Smooth muscle cell (in vitro differentiated cells): ENCODE measurements around the gene SSU72. TPM values are rescaled to one million over a fixed set of nuclear protein-coding genes. Genes with fewer than 3 reads are reported as not detected.

Experiments used
- DNase-seq: peaks from one replicate; lab custom pipeline; 2025; ENCODE audit not compliant: unreplicated experiment; lab: John Stamatoyannopoulos, UW
- H2AFZ ChIP-seq: fragments of 200-600 bp; sonication (generic); 2 replicates; pipeline ENCODE4 v1.6.0; 2016; ENCODE audit warnings: antibody characterized with exemption, low read depth, mild to moderate bottlenecking
- H3F3A ChIP-seq: fragments of 200-600 bp; sonication (generic); 2 replicates; pipeline ENCODE4 v1.6.0; 2017; ENCODE audit warnings: antibody characterized with exemption, low read depth
- H3K27ac ChIP-seq: fragments of 200-600 bp; sonication (generic); 2 replicates; pipeline ENCODE4 v1.5.1; 2016; ENCODE audit warnings: low read depth, mild to moderate bottlenecking
- H3K27me3 ChIP-seq: fragments of 200-600 bp; sonication (generic); 2 replicates; pipeline ENCODE4 v1.6.1; 2016; ENCODE audit warnings: low read depth, mild to moderate bottlenecking
- H3K36me3 ChIP-seq: fragments of 200-600 bp; sonication (generic); 2 replicates; pipeline ENCODE4 v1.5.1; 2016; ENCODE audit warnings: low read depth
- H3K4me1 ChIP-seq: fragments of 200-600 bp; sonication (generic); 2 replicates; pipeline ENCODE4 v1.5.1; 2016; ENCODE audit warnings: low read depth
- H3K4me2 ChIP-seq: fragments of 200-600 bp; sonication (generic); 2 replicates; pipeline ENCODE4 v1.6.0; 2016; ENCODE audit warnings: mild to moderate bottlenecking
- H3K4me3 ChIP-seq: fragments of 200-600 bp; sonication (generic); 2 replicates; pipeline ENCODE4 v1.5.1; 2016; ENCODE audit warnings: mild to moderate bottlenecking
- H3K79me2 ChIP-seq: fragments of 200-600 bp; sonication (generic); 2 replicates; pipeline ENCODE4 v1.6.0; 2016; ENCODE audit warnings: low read depth, mild to moderate bottlenecking
- H3K9ac ChIP-seq: fragments of 200-600 bp; sonication (generic); 2 replicates; pipeline ENCODE4 v1.6.0; 2016; ENCODE audit warnings: low read depth
- H3K9me3 ChIP-seq: fragments of 200-600 bp; sonication (generic); replicated peaks from 2 replicates; pipeline ENCODE4 v1.5.1; 2016; ENCODE audit warnings: low read depth
- H4K20me1 ChIP-seq: fragments of 200-600 bp; sonication (generic); 2 replicates; pipeline ENCODE4 v1.6.0; 2016; ENCODE audit warnings: low read depth
- WGBS: methylation state at CpG from one replicate; pipeline ENCODE4 v1.1.7; 2016; ENCODE audit warnings: low lambda C conversion rate; 5-methylcytosine and 5-hydroxymethylcytosine counted together
- polyA plus RNA-seq: library from polyadenylated mRNA; unstranded; fragments of >200 nt; fragmentation: Nextera tagmentation; extraction: Ambion mirVana; gene quantifications from 2 replicates; pipeline ENCODE4 v1.2.1, GENCODE V29; 2016
- total RNA-seq: library from RNA; depleted of rRNA; stranded (reverse); fragments of >200 nt; gene quantifications from 2 replicates; pipeline ENCODE4 v1.2.3, GENCODE V29; 2014
- TF ChIP-seq, protein P1 (sequence below): fragments of 200-600 bp; sonication (generic); IDR thresholded peaks from 2 replicates; pipeline ENCODE4 v1.5.1; 2017; ENCODE audit warnings: borderline replicate concordance, mild to moderate bottlenecking, antibody characterized with exemption; ENCODE audit not compliant: insufficient read depth, poor library complexity, severe bottlenecking

Gene SSU72
- total and polyA plus RNA-seq, 2 experiments from 2014 or later, result 116 to 223 TPM

DNA sequence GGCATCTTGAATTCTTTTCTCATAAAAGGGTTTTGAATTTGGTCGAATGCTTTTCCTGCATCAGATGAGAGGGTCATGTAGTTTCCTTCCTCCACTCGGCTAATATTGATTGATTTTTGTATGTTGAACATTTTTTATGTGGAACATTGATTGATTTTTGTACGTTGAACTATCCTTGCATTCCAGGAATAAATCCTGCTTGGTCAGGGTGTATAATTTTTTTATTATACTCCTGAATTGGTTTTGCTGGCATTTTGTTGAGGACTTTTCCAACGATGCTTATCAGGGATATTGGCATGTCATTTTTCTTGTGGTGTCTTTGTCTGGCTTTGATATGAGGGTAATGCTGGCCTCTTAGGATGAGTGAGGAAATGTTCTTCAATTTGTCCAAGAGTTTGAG is 42.7 kb downstream of the SSU72 start:
- H3K79me2 ChIP-seq, result no peaks in the 10 kb centered on the region
- WGBS, result 98% methylated on average over 4 of the region's 4 CpGs
- no peaks in the 10 kb centered on the region for H3F3A ChIP-seq
- H3K4me3 ChIP-seq, result no peak overlapping the region
- no peak overlapping the region for H3K4me2 ChIP-seq
- no peak overlapping the region for H3K9ac ChIP-seq
- peaks cover 5% of the 10 kb centered on the region for H4K20me1 ChIP-seq
- no peak for DNase-seq
- TF ChIP-seq, protein P1, sequence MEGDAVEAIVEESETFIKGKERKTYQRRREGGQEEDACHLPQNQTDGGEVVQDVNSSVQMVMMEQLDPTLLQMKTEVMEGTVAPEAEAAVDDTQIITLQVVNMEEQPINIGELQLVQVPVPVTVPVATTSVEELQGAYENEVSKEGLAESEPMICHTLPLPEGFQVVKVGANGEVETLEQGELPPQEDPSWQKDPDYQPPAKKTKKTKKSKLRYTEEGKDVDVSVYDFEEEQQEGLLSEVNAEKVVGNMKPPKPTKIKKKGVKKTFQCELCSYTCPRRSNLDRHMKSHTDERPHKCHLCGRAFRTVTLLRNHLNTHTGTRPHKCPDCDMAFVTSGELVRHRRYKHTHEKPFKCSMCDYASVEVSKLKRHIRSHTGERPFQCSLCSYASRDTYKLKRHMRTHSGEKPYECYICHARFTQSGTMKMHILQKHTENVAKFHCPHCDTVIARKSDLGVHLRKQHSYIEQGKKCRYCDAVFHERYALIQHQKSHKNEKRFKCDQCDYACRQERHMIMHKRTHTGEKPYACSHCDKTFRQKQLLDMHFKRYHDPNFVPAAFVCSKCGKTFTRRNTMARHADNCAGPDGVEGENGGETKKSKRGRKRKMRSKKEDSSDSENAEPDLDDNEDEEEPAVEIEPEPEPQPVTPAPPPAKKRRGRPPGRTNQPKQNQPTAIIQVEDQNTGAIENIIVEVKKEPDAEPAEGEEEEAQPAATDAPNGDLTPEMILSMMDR, result no peak
- no peaks in the 10 kb centered on the region for H3K4me1 ChIP-seq
- no peaks in the 10 kb centered on the region for H3K36me3 ChIP-seq
- H3K27ac ChIP-seq, result no peak overlapping the region
- no peaks in the 10 kb centered on the region for H3K9me3 ChIP-seq
- no peaks in the 10 kb centered on the region for H3K27me3 ChIP-seq
- H2AFZ ChIP-seq, result no peak overlapping the region

DNA sequence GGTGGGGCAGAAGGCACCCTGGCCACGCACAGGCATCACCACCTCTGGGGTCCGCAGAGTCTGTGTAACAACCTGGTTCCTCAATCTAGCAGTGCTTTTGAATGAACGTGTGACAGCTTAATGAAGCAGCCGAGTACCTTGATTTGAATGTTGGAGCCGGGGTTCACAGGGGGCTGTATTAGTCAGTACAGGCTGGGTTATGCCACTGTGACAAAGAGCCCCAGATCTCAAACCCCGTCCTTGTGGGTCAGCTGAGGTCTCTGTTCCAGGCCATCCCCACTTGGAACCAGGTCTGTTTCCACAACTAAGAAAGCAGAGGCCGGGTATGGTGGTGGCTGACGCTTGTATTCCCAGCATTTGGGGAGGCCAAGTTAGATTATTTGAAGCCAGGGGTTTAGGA is 44.7 kb downstream of the SSU72 start:
- Histone ChIP-seq H3K4me2 (no peak overlapping the region), H2AFZ (no peak overlapping the region), H3K27ac (no peak overlapping the region), H3K4me3 (no peak overlapping the region), H4K20me1 (no peaks in the 10 kb centered on the region), H3F3A (no peaks in the 10 kb centered on the region), H3K4me1 (no peaks in the 10 kb centered on the region), H3K36me3 (no peaks in the 10 kb centered on the region), H3K27me3 (no peaks in the 10 kb centered on the region), H3K9ac (no peak overlapping the region), H3K9me3 (no peaks in the 10 kb centered on the region), H3K79me2 (no peaks in the 10 kb centered on the region)
- TF ChIP-seq, protein P1, result no peak
- 98% methylated on average over 8 of the region's 8 CpGs for WGBS
- DNase-seq, result no peak

DNA sequence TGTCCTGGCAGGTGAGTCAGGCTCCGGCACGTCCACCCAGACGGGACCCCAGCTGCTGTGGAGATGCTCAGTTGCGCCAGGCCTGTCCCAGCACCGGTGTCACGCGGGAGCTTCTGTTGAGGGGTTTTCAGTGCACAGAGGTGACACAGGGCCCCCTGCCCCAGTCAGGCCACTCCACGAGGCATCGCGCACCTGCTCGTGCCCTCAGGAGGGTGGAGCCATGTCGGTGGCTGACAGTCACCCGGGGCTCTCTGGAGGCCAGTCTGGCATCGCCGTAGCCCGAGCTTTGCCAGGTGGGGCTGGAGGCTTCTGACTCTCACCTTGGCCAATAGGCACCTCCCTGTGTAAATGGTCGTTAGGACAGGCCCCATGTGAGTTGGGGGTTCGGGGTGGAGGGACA is 45.3 kb downstream of the SSU72 start:
- no peaks in the 10 kb centered on the region for H3K4me1 ChIP-seq
- H3K27ac ChIP-seq, result no peak overlapping the region
- no peaks in the 10 kb centered on the region for H3K36me3 ChIP-seq
- H3K9me3 ChIP-seq, result no peaks in the 10 kb centered on the region
- H3K4me2 ChIP-seq, result no peak overlapping the region
- 99% methylated on average over 18 of the region's 18 CpGs for WGBS
- no peak overlapping the region for H3K4me3 ChIP-seq
- no peak overlapping the region for H2AFZ ChIP-seq
- TF ChIP-seq, protein P1, result no peak
- no peak overlapping the region for H3K9ac ChIP-seq
- H3K27me3 ChIP-seq, result no peaks in the 10 kb centered on the region
- H3K79me2 ChIP-seq, result no peaks in the 10 kb centered on the region
- H3F3A ChIP-seq, result no peaks in the 10 kb centered on the region
- H4K20me1 ChIP-seq, result no peaks in the 10 kb centered on the region
- DNase-seq, result no peak
